Activated T-helper 1 cell treated with anti-CD3 and anti-CD28 coated beads, Interleukin-12 subunit alpha, Interleukin-12 subunit beta, Interleukin-2, Interleukin-4 antibody, amounts not matched to agents 30 ng/mL and 10 ng/mL and 1 ng/mL, durations not matched to agents 14 hours and 24 hours and 36 hours (primary cell): ENCODE measurements around the gene NPDC1. TPM values are rescaled to one million over a fixed set of nuclear protein-coding genes. Genes with fewer than 3 reads are reported as not detected.

Experiments
- DNase-seq: peaks from one replicate; pipeline ENCODE4 v3.0.0; 2021; ENCODE audit warnings: low spot score
- H3K27ac Mint-ChIP-seq: one replicate; pipeline ENCODE4 v1.8.0; 2021; ENCODE audit warnings: mild to moderate bottlenecking, mixed read lengths
- H3K27me3 Mint-ChIP-seq: one replicate; pipeline ENCODE4 v1.8.0; 2022; ENCODE audit warnings: mild to moderate bottlenecking, moderate library complexity, mixed read lengths; ENCODE audit not compliant: insufficient read depth
- H3K36me3 Mint-ChIP-seq: one replicate; pipeline ENCODE4 v1.8.0; 2021; ENCODE audit warnings: low read depth, mixed read lengths
- H3K4me1 Mint-ChIP-seq: one replicate; pipeline ENCODE4 v1.8.0; 2021; ENCODE audit warnings: low read depth, mixed read lengths
- H3K4me3 Mint-ChIP-seq: one replicate; pipeline ENCODE4 v1.8.0; 2021; ENCODE audit warnings: mild to moderate bottlenecking, moderate library complexity, mixed read lengths
- H3K9me3 Mint-ChIP-seq: one replicate; pipeline ENCODE4 v1.8.0; 2021; ENCODE audit warnings: mixed read lengths
- intact Hi-C: fragments of 100-400 bp; cut with micrococcal nuclease; formaldehyde crosslinking; loops from one replicate; pipeline ENCODE4 v1.15.1; 2024
- total RNA-seq: library from RNA; stranded (reverse); gene quantifications from 2 replicates; pipeline ENCODE4 v1.2.3, GENCODE V29; 2022

The NPDC1 gene
- total RNA-seq, 1 donor from 2014 or later, result 80.1 TPM

- Mint-ChIP-seq H3K4me3 (no peak overlapping the region), H3K9me3 (no peaks in the 10 kb centered on the region), H3K27me3 (peaks cover 6% of the 10 kb centered on the region), H3K36me3 (no peaks in the 10 kb centered on the region), H3K27ac (no peak overlapping the region), H3K4me1 (no peaks in the 10 kb centered on the region)
- DNase-seq, result no peak
- intact Hi-C loops, result no loop called here
Measured at GRCh38 chr9:137062384-137062783, 16.4 kb upstream of the NPDC1 start.

GRCh38 chr9:137058521-137059234, 12.7 kb upstream of the NPDC1 start:
- Mint-ChIP-seq H3K27me3 (peaks cover 11% of the 10 kb centered on the region), H3K4me1 (no peaks in the 10 kb centered on the region), H3K27ac (no peak overlapping the region), H3K9me3 (no peaks in the 10 kb centered on the region), H3K4me3 (no peak overlapping the region), H3K36me3 (no peaks in the 10 kb centered on the region)
- intact Hi-C loops, result no loop called here
- DNase-seq, result no peak

GRCh38 chr9:137057545-137057944, 11.6 kb upstream of the NPDC1 start:
- H3K4me1 Mint-ChIP-seq, result no peaks in the 10 kb centered on the region
- no peaks in the 10 kb centered on the region for H3K36me3 Mint-ChIP-seq
- intact Hi-C loops, result no loop called here
- H3K27me3 Mint-ChIP-seq, result peaks cover 11% of the 10 kb centered on the region
- no peaks in the 10 kb centered on the region for H3K9me3 Mint-ChIP-seq
- DNase-seq, result no peak
- no peak overlapping the region for H3K27ac Mint-ChIP-seq
- H3K4me3 Mint-ChIP-seq, result no peak overlapping the region

- no peak for DNase-seq
- H3K4me1 Mint-ChIP-seq, result no peaks in the 10 kb centered on the region
- intact Hi-C loops, result no loop called here
- H3K4me3 Mint-ChIP-seq, result no peak overlapping the region
- no peaks in the 10 kb centered on the region for H3K36me3 Mint-ChIP-seq
- no peak overlapping the region for H3K27ac Mint-ChIP-seq
- H3K27me3 Mint-ChIP-seq, result peaks cover 15% of the 10 kb centered on the region
- H3K9me3 Mint-ChIP-seq, result no peaks in the 10 kb centered on the region
Measured at GRCh38 chr9:137056739-137057415, 10.9 kb upstream of the NPDC1 start.

GRCh38 chr9:137055385-137056364, 9.7 kb upstream of the NPDC1 start:
- no peak for DNase-seq
- H3K27me3 Mint-ChIP-seq, result peaks cover 21% of the 10 kb centered on the region
- no peaks in the 10 kb centered on the region for H3K9me3 Mint-ChIP-seq
- intact Hi-C loops, result no loop called here
- no peaks in the 10 kb centered on the region for H3K4me1 Mint-ChIP-seq
- no peak overlapping the region for H3K4me3 Mint-ChIP-seq
- no peaks in the 10 kb centered on the region for H3K36me3 Mint-ChIP-seq
- no peak overlapping the region for H3K27ac Mint-ChIP-seq

- H3K36me3 Mint-ChIP-seq, result no peaks in the 10 kb centered on the region
- no peak overlapping the region for H3K4me3 Mint-ChIP-seq
- intact Hi-C loops, result no loop called here
- DNase-seq, result no peak
- peaks cover 25% of the 10 kb centered on the region for H3K27me3 Mint-ChIP-seq
- no peak overlapping the region for H3K27ac Mint-ChIP-seq
- H3K9me3 Mint-ChIP-seq, result no peaks in the 10 kb centered on the region
- no peaks in the 10 kb centered on the region for H3K4me1 Mint-ChIP-seq
Measured at GRCh38 chr9:137054932-137055384, 9.0 kb upstream of the NPDC1 start.

GRCh38 chr9:137053944-137054931, 8.3 kb upstream of the NPDC1 start, which contains the start of gene ENTPD2:
TSS of gene ENTPD2 (minus strand) at chr9:137054061. CDS start at chr9:137053997, 64 bp downstream.
- intact Hi-C loops, result loop anchor here (1.0 kb wide), 1 partner anchor 10 kb away; no protein-coding TSS in a partner anchor
- peaks cover 31% of the 10 kb centered on the region for H3K27me3 Mint-ChIP-seq
- DNase-seq, result peak; percentile 28
- no peaks in the 10 kb centered on the region for H3K4me1 Mint-ChIP-seq
- H3K4me3 Mint-ChIP-seq, result no peak within 1 kb of the TSS
- H3K36me3 Mint-ChIP-seq, result no peaks in the 10 kb centered on the region
- H3K27ac Mint-ChIP-seq, result no peak within 1 kb of the TSS
- no peaks in the 10 kb centered on the region for H3K9me3 Mint-ChIP-seq

- Mint-ChIP-seq H3K4me1 (no peaks in the 10 kb centered on the region), H3K36me3 (no peaks in the 10 kb centered on the region), H3K27me3 (peaks cover 27% of the 10 kb centered on the region), H3K9me3 (no peaks in the 10 kb centered on the region), H3K27ac (no peak overlapping the region), H3K4me3 (no peak overlapping the region)
- no peak for DNase-seq
- intact Hi-C loops, result loop anchor here (1.0 kb wide), 1 partner anchor 11 kb away; no protein-coding TSS in a partner anchor
Measured at GRCh38 chr9:137052998-137053943, 7.3 kb upstream of the NPDC1 start.

GRCh38 chr9:137052293-137052692, 6.3 kb upstream of the NPDC1 start:
- Mint-ChIP-seq H3K4me3 (no peak overlapping the region), H3K36me3 (no peaks in the 10 kb centered on the region), H3K27ac (no peak overlapping the region), H3K4me1 (no peaks in the 10 kb centered on the region), H3K9me3 (no peaks in the 10 kb centered on the region), H3K27me3 (peaks cover 35% of the 10 kb centered on the region)
- DNase-seq, result no peak
- intact Hi-C loops, result no loop called here

GRCh38 chr9:137051145-137051724, 5.3 kb upstream of the NPDC1 start:
- Mint-ChIP-seq H3K4me1 (no peaks in the 10 kb centered on the region), H3K27me3 (peaks cover 40% of the 10 kb centered on the region), H3K36me3 (no peaks in the 10 kb centered on the region), H3K9me3 (no peaks in the 10 kb centered on the region), H3K4me3 (no peak overlapping the region), H3K27ac (no peak overlapping the region)
- DNase-seq, result no peak
- intact Hi-C loops, result no loop called here

GRCh38 chr9:137050570-137050969, 4.6 kb upstream of the NPDC1 start:
- H3K36me3 Mint-ChIP-seq, result no peaks in the 10 kb centered on the region
- no peaks in the 10 kb centered on the region for H3K9me3 Mint-ChIP-seq
- H3K4me3 Mint-ChIP-seq, result no peak overlapping the region
- H3K27me3 Mint-ChIP-seq, result peaks cover 39% of the 10 kb centered on the region
- no peaks in the 10 kb centered on the region for H3K4me1 Mint-ChIP-seq
- DNase-seq, result no peak
- H3K27ac Mint-ChIP-seq, result no peak overlapping the region
- intact Hi-C loops, result no loop called here
